Left ventricle myocardium inferior (tissue), 1 donor: ENCODE measurements around the gene ZNF837. TPM values are rescaled to one million over a fixed set of nuclear protein-coding genes. Genes with fewer than 3 reads are reported as not detected.

Experiments used
- DNase-seq: peaks from one replicate; pipeline ENCODE4 v3.0.0-alpha.2; 2020
- H3K27ac ChIP-seq: fragments of 200-600 bp; replicated peaks from 2 replicates; pipeline ENCODE4 v1.8.0; 2021
- H3K27me3 ChIP-seq: fragments of 200-600 bp; 2 replicates; pipeline ENCODE4 v1.8.0; 2021; ENCODE audit warnings: low read depth
- H3K36me3 ChIP-seq: fragments of 200-600 bp; 2 replicates; pipeline ENCODE4 v1.8.0; 2021
- H3K4me1 ChIP-seq: fragments of 200-600 bp; 2 replicates; pipeline ENCODE4 v1.8.0; 2021
- H3K4me3 ChIP-seq: fragments of 200-600 bp; 2 replicates; pipeline ENCODE4 v1.8.0; 2021; ENCODE audit warnings: mild to moderate bottlenecking, moderate library complexity
- H3K9me3 ChIP-seq: fragments of 200-600 bp; replicated peaks from 2 replicates; pipeline ENCODE4 v1.8.0; 2021
- intact Hi-C: fragments of 100-400 bp; cut with micrococcal nuclease; formaldehyde crosslinking; loops from one replicate; pipeline ENCODE4 v1.11.0; 2022
- total RNA-seq: library from RNA; stranded (reverse); fragmentation: NEBNext Ultra II Directional; extraction: Animal tissue kit (Norgen Biotek cat#: 25700); gene quantifications from one replicate; pipeline ENCODE4 v1.2.1, GENCODE V29; 2021
- TF ChIP-seq, protein P1 (sequence below): fragments of 200-600 bp; IDR thresholded peaks from 2 replicates; pipeline ENCODE4 v1.8.0; 2021; ENCODE audit warnings: antibody characterized with exemption, mild to moderate bottlenecking, borderline replicate concordance
- donor health status: DM: no; HTN: yes; CAD: no; lungs with severe emphysema.

Gene ZNF837
- total RNA-seq, 1 donor from 2014 or later = 0.19 TPM

DNA sequence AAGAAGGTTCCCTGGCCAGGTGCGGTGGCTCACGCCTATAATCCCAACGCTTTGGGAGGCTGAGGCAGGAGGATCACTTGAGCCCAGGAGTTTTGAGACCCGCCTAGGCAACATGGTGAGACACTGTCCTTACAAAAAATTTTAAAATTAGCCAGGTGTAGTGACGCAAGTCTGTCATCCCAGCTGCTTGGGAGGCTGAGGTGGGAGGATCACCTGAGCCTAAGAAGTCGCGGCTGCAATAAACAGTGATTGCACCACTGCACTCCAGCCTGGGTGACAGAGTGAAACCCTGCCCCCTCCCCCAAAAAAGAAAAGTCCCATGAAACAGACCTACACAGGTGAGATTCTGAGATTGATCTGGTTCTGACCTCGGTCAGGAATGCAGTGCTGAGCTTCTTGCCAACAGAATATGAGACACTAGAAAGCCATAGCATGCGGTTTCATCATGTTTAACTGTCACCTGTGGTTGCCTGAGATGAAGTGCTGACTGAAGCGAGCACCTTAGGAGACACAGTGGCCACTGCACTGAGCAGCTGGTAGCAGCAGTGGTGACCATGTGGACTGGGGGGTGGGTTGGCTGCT is 25.5 kb downstream of the ZNF837 start:
- Histone ChIP-seq H3K9me3 (no peaks in the 10 kb centered on the region), H3K36me3 (no peaks in the 10 kb centered on the region), H3K4me3 (peak overlapping the region; percentile 64), H3K4me1 (peaks cover 31% of the 10 kb centered on the region), H3K27ac (no peak overlapping the region), H3K27me3 (peaks cover 81% of the 10 kb centered on the region)
- TF ChIP-seq, protein P1, sequence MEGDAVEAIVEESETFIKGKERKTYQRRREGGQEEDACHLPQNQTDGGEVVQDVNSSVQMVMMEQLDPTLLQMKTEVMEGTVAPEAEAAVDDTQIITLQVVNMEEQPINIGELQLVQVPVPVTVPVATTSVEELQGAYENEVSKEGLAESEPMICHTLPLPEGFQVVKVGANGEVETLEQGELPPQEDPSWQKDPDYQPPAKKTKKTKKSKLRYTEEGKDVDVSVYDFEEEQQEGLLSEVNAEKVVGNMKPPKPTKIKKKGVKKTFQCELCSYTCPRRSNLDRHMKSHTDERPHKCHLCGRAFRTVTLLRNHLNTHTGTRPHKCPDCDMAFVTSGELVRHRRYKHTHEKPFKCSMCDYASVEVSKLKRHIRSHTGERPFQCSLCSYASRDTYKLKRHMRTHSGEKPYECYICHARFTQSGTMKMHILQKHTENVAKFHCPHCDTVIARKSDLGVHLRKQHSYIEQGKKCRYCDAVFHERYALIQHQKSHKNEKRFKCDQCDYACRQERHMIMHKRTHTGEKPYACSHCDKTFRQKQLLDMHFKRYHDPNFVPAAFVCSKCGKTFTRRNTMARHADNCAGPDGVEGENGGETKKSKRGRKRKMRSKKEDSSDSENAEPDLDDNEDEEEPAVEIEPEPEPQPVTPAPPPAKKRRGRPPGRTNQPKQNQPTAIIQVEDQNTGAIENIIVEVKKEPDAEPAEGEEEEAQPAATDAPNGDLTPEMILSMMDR = no peak
- DNase-seq = no peak
- intact Hi-C loops = no loop called here

DNA sequence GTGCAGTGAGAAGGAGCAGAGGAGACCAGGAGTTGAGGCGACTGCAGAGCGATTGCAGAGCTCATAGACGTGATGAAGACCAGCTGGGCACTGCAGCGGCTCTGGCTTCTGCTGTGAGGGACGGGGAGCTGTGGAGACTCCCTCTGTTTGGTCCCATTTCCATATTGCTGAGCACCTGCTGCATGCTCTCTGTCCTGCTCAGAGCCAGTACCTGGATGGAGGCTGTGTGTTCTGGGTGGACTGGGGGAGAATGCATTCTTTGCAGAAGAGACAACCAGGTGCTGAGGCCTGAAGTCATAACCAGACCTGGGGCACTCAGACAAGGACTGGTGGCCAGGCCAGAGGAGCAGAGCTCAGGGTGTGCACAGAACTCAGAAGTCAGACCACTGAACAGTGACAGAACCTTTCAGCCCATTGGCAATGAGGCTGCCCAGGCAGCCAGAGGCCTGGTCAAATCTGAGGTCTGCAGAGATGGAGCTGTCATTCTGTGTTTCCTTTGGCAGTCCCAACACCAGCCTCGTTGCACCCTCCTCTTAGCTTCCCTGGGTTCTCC is 26.3 kb downstream of the ZNF837 start:
- DNase-seq = no peak
- Histone ChIP-seq H3K27ac (no peak overlapping the region), H3K9me3 (no peaks in the 10 kb centered on the region), H3K36me3 (no peaks in the 10 kb centered on the region), H3K4me1 (peaks cover 38% of the 10 kb centered on the region), H3K27me3 (peaks cover 88% of the 10 kb centered on the region), H3K4me3 (no peak overlapping the region)
- intact Hi-C loops = no loop called here
- TF ChIP-seq, protein P1 = no peak

DNA sequence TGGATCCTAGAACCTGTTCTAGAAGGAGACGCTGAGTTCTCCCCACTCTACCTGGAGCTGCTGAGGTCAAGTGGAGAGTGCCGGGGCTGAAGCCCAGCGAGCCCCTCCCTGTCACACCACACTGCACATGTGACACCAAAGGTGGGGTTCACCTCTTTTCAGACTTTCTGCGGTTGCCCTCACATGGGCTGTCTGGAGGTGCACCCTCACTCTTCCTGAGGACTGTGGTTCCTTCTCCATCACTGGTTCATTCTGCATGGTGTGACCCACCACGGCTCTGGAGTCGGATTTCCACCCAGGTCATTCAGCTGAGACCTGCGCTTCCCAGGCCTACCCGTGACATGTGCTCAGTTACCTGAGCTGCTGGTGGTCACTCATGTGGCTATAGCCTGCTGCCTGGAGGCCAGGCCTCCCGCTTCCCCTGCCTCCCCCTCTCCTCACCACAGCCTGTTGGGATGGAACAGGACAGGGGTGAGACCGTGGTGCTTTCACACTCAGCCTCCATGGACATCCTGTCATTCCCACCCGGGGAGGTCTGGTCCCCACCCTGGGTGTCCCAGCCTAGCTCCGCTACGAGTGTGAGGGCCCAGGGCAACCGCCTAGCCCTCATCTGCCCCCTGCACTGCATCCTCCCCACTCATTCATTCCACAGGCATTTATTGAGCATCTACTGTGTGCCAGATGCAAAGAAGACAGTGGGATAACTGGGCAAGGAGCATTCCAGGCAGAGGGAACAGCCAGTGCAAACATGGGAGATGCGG is 26.9 kb downstream of the ZNF837 start:
- H3K4me1 ChIP-seq = peaks cover 38% of the 10 kb centered on the region
- peaks cover 95% of the 10 kb centered on the region for H3K27me3 ChIP-seq
- TF ChIP-seq, protein P1 = no peak
- H3K27ac ChIP-seq = no peak overlapping the region
- H3K36me3 ChIP-seq = no peaks in the 10 kb centered on the region
- no peak overlapping the region for H3K4me3 ChIP-seq
- DNase-seq = no peak
- intact Hi-C loops = no loop called here
- H3K9me3 ChIP-seq = no peaks in the 10 kb centered on the region

DNA sequence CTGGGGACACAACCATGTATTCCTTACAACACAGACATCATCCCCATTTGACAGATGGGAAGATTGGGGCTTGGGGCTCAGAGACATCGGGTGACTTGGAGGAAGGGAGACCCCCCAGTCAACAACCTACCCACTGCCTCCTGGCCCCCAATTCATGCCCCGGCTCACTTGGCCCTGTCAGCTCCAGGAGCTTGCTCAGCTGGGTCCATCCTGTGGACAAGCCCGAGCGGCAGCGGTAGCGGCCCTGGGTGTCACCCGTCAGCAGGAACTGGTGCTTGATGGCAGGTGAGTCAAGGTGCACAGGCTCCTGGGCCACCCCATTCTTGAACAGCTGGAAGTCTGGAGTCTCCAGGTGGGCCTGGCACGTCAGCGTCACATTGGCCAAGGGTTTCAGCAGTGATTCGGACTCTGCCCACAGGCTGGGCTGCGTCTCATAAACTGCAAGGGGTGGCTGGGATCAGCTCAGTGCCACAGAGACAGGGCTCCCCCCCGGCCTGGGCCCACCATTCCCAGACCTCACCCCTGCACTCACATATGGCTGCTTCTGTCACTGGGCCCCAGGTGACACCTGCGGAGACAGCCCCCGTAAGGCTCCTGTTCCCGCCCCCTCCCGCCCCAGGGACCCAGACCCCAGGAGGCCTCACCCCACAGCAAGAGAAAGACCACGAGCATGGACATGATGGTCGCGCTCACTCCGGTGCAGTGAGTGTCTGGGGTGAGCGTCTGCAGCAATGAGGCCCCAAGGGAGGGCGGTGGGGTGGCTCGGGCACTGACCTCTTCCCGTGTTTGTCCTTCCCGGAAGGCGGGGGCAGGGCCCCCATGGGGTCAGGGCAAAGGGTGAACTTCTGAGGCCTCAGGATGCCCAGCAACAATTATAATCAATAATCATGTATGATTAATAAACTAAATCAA is 27.8 kb downstream of the ZNF837 start, which contains the start of gene A1BG:
Gene A1BG, minus strand, starts transcription at position 733 of the 912 bp plus-strand sequence. Its CDS starts 55 bp downstream, at position 678.
- Histone ChIP-seq H3K9me3 (no peaks in the 10 kb centered on the region), H3K27ac (no peak within 1 kb of the TSS), H3K27me3 (peaks cover 100% of the 10 kb centered on the region), H3K36me3 (no peaks in the 10 kb centered on the region), H3K4me1 (peaks cover 44% of the 10 kb centered on the region), H3K4me3 (no peak within 1 kb of the TSS)
- no peak for DNase-seq
- intact Hi-C loops = no loop called here
- TF ChIP-seq, protein P1 = no peak
